Ishikawa (cell line): ENCODE measurements around the gene LRRC4.

Experiments
- CEBPB ChIP-seq: IDR thresholded peaks from 2 replicates; pipeline ENCODE4 v1.6.1; 2012
- CREB1 ChIP-seq: IDR thresholded peaks from 2 replicates; pipeline ENCODE4 v1.6.1; 2012; ENCODE audit warnings: low read depth
- EP300 ChIP-seq: IDR thresholded peaks from 2 replicates; pipeline ENCODE4 v1.6.1; 2012; ENCODE audit warnings: borderline replicate concordance
- TAF1 ChIP-seq: IDR thresholded peaks from 2 replicates; pipeline ENCODE4 v1.6.1; 2012; ENCODE audit warnings: low read depth, mild to moderate bottlenecking
- YY1 ChIP-seq: IDR thresholded peaks from 2 replicates; pipeline ENCODE4 v1.6.1; 2012; ENCODE audit warnings: low read depth
- ZBTB7A ChIP-seq: IDR thresholded peaks from 2 replicates; pipeline ENCODE4 v1.6.1; 2012; ENCODE audit warnings: low read depth

DNA sequence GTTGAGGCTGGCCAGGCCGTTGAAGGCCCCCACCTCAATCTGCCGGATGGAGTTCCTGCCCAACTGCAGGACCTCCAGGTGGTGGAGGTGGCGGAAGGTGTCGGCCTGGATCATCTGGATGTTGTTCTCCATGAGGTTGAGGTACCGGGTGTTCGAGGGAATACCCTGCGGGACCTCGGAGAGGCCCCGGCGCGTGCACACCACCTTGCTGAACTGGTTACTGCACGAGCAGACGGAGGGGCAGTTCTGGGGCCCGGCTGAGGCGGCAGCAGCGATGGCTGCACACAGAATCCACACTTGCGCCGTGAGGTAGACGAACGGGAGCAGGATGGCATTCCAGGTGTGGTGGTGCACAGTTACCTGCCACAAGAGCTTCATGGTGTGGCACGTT lies 979 bp downstream of the LRRC4 start:
- no peak for TF ChIP-seq EP300
- no peak for TF ChIP-seq ZBTB7A
- TF ChIP-seq YY1, result no peak
- no peak for TF ChIP-seq CREB1
- TF ChIP-seq CEBPB, result no peak
- TF ChIP-seq TAF1, result no peak
